ENCODE measurements around the gene BPTF. TPM values are rescaled to one million over a fixed set of nuclear protein-coding genes. Genes with fewer than 3 reads are reported as not detected.
"Not testable (repeated sequence)": the region's sequence is repeated elsewhere in the genome, so short reads cannot be mapped to it uniquely, and the experiment has no call there.

Gene BPTF
- total RNA-seq, 2 donors from 2014 or later: 53.3 to 77.3 TPM

DNA sequence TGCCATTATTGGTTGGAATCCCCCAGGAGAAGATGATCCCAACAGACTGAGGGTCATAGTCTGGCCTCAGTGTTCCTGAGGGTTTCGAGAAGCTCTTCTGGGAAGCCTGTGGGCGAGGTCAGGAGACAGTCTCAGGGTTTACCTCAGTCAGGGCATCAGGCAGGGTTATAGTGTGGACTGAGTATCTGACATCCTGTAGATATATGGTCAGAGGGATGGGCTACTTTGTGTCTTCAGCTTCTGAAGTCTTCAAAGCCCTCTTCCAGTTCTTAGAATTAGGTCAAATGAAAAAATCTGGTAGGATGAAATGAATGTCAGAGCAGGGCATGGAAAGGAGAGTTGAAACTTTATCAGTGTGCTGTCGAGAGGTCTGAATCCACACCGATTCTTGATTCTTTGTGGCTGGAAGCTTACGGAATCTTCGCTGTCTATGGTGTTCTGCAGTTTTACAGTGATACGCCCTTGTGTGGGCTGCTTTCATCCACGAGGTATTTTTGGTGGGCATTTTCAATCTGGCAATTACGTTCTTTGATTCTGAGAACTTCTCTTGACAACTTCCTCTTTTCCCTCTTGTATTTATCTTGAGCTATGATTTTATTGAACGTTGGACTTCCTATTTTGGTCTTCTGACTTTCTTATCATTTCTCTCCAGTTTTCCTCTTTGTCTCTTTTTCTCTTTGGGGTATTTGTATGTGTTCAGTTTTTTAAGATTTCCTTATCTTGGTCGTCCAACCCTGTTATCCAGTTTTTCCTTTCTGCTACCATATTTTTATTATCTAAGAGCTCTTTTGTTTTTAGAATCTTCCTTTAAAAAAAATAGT lies 30.4 kb downstream of the BPTF start:
- no peak overlapping the region for H3K27ac ChIP-seq
- no peak for TF ChIP-seq CTCF (IDR thresholded peaks at IDR 0.05)
- no peaks in the 10 kb centered on the region for H3K27me3 ChIP-seq (replicated peaks; ENCODE audit: insufficient read depth)
- no peak overlapping the region for H3K4me3 ChIP-seq
- no peaks in the 10 kb centered on the region for H3K9me3 ChIP-seq
- DNase-seq (ENCODE audit: low spot score) (no peak), ATAC-seq (ENCODE audit: insufficient number of reproducible peaks, low FRiP score, low read depth) (no peak)
- peaks cover 21 to 34% of the 10 kb centered on the region in 2 donors for H3K4me1 ChIP-seq (ENCODE audit: control insufficient read depth in 1 of 2, low read depth in 2 of 2)
- H3K36me3 ChIP-seq: peaks cover 11% of the 10 kb centered on the region

DNA sequence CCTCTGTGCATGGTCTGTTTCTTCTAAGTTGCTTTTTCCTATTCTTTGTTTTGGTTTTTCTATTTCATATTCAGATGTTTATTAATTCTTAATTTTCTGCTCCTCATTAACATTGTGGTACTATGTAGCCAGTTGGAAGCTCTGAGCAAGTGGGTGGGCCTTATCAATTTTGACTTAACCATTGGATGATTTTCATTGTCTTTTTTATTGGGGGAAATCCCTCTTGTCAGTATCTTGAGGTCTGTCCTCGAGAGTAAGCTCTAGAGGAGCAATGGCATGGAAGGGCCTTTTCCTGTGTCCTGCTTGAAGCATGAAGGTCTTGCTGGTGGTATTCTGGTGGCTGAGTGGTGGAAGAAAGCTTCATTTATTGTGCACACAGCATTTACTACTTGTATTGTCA lies 31.1 kb downstream of the BPTF start:
- ATAC-seq (ENCODE audit: insufficient number of reproducible peaks, low FRiP score, low read depth); DNase-seq (ENCODE audit: low spot score); H3K9me3 ChIP-seq; H3K4me3 ChIP-seq; H3K27ac ChIP-seq; H3K27me3 ChIP-seq (replicated peaks; ENCODE audit: insufficient read depth): not testable (repeated sequence)
- H3K36me3 ChIP-seq: peaks cover 11% of the 10 kb centered on the region
- H3K4me1 ChIP-seq (ENCODE audit: control insufficient read depth in 1 of 2, low read depth in 2 of 2): peaks cover 21 to 40% of the 10 kb centered on the region in 2 donors

GRCh38 chr17:67862614-67863217 lies 37.4 kb downstream of the BPTF start:
- ATAC-seq (ENCODE audit: insufficient number of reproducible peaks, low FRiP score, low read depth): no peak
- H3K4me1 ChIP-seq (ENCODE audit: control insufficient read depth in 1 of 2, low read depth in 2 of 2): peaks cover 9 to 18% of the 10 kb centered on the region in 2 donors

DNA sequence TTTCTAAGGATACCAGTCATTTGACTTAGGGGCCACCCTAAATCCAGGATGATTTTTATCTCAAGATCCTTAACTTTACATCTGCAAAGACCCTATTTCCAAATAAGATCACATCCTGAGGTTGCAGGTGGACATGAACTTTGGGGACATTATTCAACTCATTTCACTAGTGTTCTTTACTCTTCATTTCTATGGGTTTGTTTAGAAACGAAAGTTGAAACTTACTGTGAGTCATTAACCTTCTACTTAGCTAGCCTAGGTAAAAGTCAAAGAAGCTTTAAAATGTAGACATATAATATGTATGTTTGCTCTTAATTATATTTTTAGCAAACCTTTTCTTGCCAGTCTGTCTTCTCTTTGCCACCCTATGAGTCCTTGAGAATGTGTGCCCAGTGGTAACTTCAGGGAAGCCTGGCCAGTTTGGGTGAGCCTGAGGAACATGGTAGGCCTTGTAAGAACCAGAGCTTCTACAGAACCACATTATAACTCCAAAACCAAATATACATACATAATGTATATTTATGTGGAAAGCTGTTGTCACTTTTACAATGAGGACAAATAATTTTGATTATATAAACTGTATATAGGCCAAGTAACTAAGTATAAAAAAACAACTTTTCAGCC lies 38.4 kb downstream of the BPTF start:
- no peak overlapping the region for H3K4me3 ChIP-seq
- ATAC-seq (ENCODE audit: insufficient number of reproducible peaks, low FRiP score, low read depth) (no peak), DNase-seq (ENCODE audit: low spot score) (no peak)
- no peak for TF ChIP-seq CTCF (IDR thresholded peaks at IDR 0.05)
- H3K9me3 ChIP-seq: no peaks in the 10 kb centered on the region
- peaks cover 9 to 18% of the 10 kb centered on the region in 2 donors for H3K4me1 ChIP-seq (ENCODE audit: control insufficient read depth in 1 of 2, low read depth in 2 of 2)
- H3K27ac ChIP-seq: no peak overlapping the region
- H3K27me3 ChIP-seq (replicated peaks; ENCODE audit: insufficient read depth): no peaks in the 10 kb centered on the region
- no peaks in the 10 kb centered on the region for H3K36me3 ChIP-seq

More at GRCh38 chr17:67862614-67863217, 37.4 kb downstream of the BPTF start:
- no peak overlapping the region for H3K27ac ChIP-seq
- H3K4me3 ChIP-seq: no peak overlapping the region
- H3K27me3 ChIP-seq (replicated peaks; ENCODE audit: insufficient read depth): no peaks in the 10 kb centered on the region
- DNase-seq (ENCODE audit: low spot score): no peak
- no peaks in the 10 kb centered on the region for H3K36me3 ChIP-seq
- TF ChIP-seq CTCF (IDR thresholded peaks at IDR 0.05): no peak
- no peaks in the 10 kb centered on the region for H3K9me3 ChIP-seq

DNA sequence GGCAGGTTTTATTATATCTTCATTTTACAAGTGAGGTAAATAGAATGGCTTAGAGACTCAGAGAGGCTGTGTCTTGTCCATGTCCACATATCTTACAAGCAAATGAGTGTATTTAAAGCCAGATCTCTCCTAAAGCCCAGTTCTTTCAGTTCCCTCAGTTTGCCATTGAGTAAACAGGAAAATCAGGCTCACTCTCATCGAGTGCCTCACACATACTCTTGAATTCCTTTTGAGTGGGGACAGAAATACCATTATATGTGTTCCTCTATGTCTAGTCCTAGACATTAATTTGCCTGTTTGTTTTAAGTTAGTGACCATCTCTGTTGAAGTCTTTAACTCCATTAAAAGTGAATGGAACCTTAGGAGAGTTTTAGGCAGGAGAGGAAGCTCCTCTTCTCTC lies 40.1 kb downstream of the BPTF start:
- no peak for ATAC-seq (ENCODE audit: insufficient number of reproducible peaks, low FRiP score, low read depth)
- Histone ChIP-seq H3K36me3 (peaks cover 3% of the 10 kb centered on the region), H3K9me3 (no peaks in the 10 kb centered on the region), H3K27me3 (replicated peaks; ENCODE audit: insufficient read depth) (no peaks in the 10 kb centered on the region), H3K27ac (no peak overlapping the region), H3K4me3 (no peak overlapping the region), H3K4me1 (ENCODE audit: control insufficient read depth in 1 of 2, low read depth in 2 of 2) (peaks cover 5 to 11% of the 10 kb centered on the region in 2 donors)
- DNase-seq (ENCODE audit: low spot score): no peak
- TF ChIP-seq CTCF (IDR thresholded peaks at IDR 0.05): no peak
